Ascending aorta (tissue), 2 donors: ENCODE data around the gene TLX1. TPM values are rescaled to one million over a fixed set of nuclear protein-coding genes. Genes with fewer than 3 reads are reported as not detected.

Experiments
- DNase-seq, 2 donors: peaks; one replicate each; pipeline ENCODE4 v3.0.0-alpha.2; 2019; ENCODE audit warnings: low spot score in 2 of 2
- H3K27ac ChIP-seq, 2 donors: fragments of 200-600 bp; sonication (generic); one replicate each; pipeline ENCODE4 v1.5.1; 2016 to 2017; ENCODE audit warnings: mild to moderate bottlenecking in 1 of 2
- H3K27me3 ChIP-seq: fragments of 200-600 bp; sonication (generic); one replicate; pipeline ENCODE4 v1.5.1; 2017
- H3K36me3 ChIP-seq, 2 donors: fragments of 200-600 bp; sonication (generic); one replicate each; pipeline ENCODE4 v1.5.1; 2016
- H3K4me1 ChIP-seq, 2 donors: fragments of 200-600 bp; sonication (generic); one replicate each; pipeline ENCODE4 v1.5.1; 2016 to 2017; ENCODE audit warnings: mild to moderate bottlenecking in 1 of 2
- H3K4me3 ChIP-seq, 2 donors: fragments of 200-600 bp; sonication (generic); one replicate each; pipeline ENCODE4 v1.5.1; 2016 to 2017; ENCODE audit warnings: mild to moderate bottlenecking in 1 of 2
- H3K9me3 ChIP-seq, 2 donors: fragments of 200-600 bp; sonication (generic); one replicate each; pipeline ENCODE4 v1.5.1; 2016
- CTCF ChIP-seq, 3 experiments: fragments of 200-600 bp in 2 of 3; fragments of 450-650 bp in 1 of 3; sonication (generic) in 2 of 3; IDR thresholded peaks; one replicate each; pipeline ENCODE4 v1.5.1; 2016 to 2019; ENCODE audit warnings: antibody characterized with exemption in 3 of 3, mild to moderate bottlenecking in 1 of 3, moderate library complexity in 1 of 3
- intact Hi-C: fragments of 100-400 bp; cut with DNase I; formaldehyde crosslinking; loops from one replicate; pipeline ENCODE4 v1.15.1; 2023
- total RNA-seq: library from RNA; depleted of rRNA; stranded (reverse); fragments of >200 nt; gene quantifications from one replicate; pipeline ENCODE4 v1.1.0, GENCODE V29; 2016

Gene TLX1
- total RNA-seq, 1 donor from 2014 or later, result not detected

- no peak for TF ChIP-seq CTCF (IDR thresholded peaks at IDR 0.05)
- Histone ChIP-seq H3K9me3 (no peaks in the 10 kb centered on the region), H3K4me1 (no peaks in the 10 kb centered on the region), H3K27ac (no peak overlapping the region), H3K4me3 (no peak overlapping the region), H3K27me3 (no peaks in the 10 kb centered on the region), H3K36me3 (no peaks in the 10 kb centered on the region)
- intact Hi-C loops, result no loop called here
- DNase-seq, result no peak
Measured at GRCh38 chr10:101112799-101113594, 18.1 kb upstream of the TLX1 start.

GRCh38 chr10:101113890-101114403, 17.2 kb upstream of the TLX1 start:
- Histone ChIP-seq H3K4me3 (no peak overlapping the region), H3K27ac (no peak overlapping the region), H3K4me1 (no peaks in the 10 kb centered on the region), H3K27me3 (no peaks in the 10 kb centered on the region), H3K9me3 (no peaks in the 10 kb centered on the region), H3K36me3 (no peaks in the 10 kb centered on the region)
- intact Hi-C loops, result no loop called here
- no peak for TF ChIP-seq CTCF (IDR thresholded peaks at IDR 0.05)
- no peak for DNase-seq

GRCh38 chr10:101114646-101115045, 16.5 kb upstream of the TLX1 start:
- no peak for DNase-seq
- no peak overlapping the region for H3K4me3 ChIP-seq
- H3K4me1 ChIP-seq, result no peaks in the 10 kb centered on the region
- H3K9me3 ChIP-seq, result no peaks in the 10 kb centered on the region
- TF ChIP-seq CTCF (IDR thresholded peaks at IDR 0.05), result no peak
- H3K27me3 ChIP-seq, result no peaks in the 10 kb centered on the region
- H3K36me3 ChIP-seq, result no peaks in the 10 kb centered on the region
- H3K27ac ChIP-seq, result no peak overlapping the region
- intact Hi-C loops, result no loop called here

- Histone ChIP-seq H3K27me3 (no peaks in the 10 kb centered on the region), H3K27ac (no peak overlapping the region), H3K36me3 (no peaks in the 10 kb centered on the region), H3K4me1 (peaks cover 0 to 3% of the 10 kb centered on the region in 2 donors), H3K9me3 (no peaks in the 10 kb centered on the region), H3K4me3 (no peak overlapping the region)
- DNase-seq, result no peak
- intact Hi-C loops, result no loop called here
- no peak for TF ChIP-seq CTCF (IDR thresholded peaks at IDR 0.05)
Measured at GRCh38 chr10:101116754-101117153, 14.3 kb upstream of the TLX1 start.

- H3K27me3 ChIP-seq, result no peaks in the 10 kb centered on the region
- peaks cover 0 to 6% of the 10 kb centered on the region in 2 donors for H3K4me1 ChIP-seq
- no peaks in the 10 kb centered on the region for H3K36me3 ChIP-seq
- no peak overlapping the region for H3K27ac ChIP-seq
- DNase-seq, result no peak
- TF ChIP-seq CTCF (IDR thresholded peaks at IDR 0.05), result no peak
- intact Hi-C loops, result no loop called here
- H3K4me3 ChIP-seq, result no peak overlapping the region
- H3K9me3 ChIP-seq, result no peaks in the 10 kb centered on the region
Measured at GRCh38 chr10:101118031-101118430, 13.1 kb upstream of the TLX1 start.
